H9 (cell line): ENCODE data around the gene PNRC2. TPM values are rescaled to one million over a fixed set of nuclear protein-coding genes. Genes with fewer than 3 reads are reported as not detected.

Experiments
- DNase-seq: peaks from one replicate; pipeline ENCODE4 v3.0.0-alpha.2; 2017
- H2AFZ ChIP-seq: one replicate; pipeline ENCODE4 v1.6.1; 2013; ENCODE audit warnings: mild to moderate bottlenecking, low read length, control low read depth, moderate library complexity
- H2AK5ac ChIP-seq: 2 replicates; pipeline ENCODE4 v1.6.1; 2013; ENCODE audit warnings: low read length, control low read depth, mixed read lengths; ENCODE audit not compliant: insufficient read length
- H2BK120ac ChIP-seq: one replicate; pipeline ENCODE4 v1.6.1; 2013; ENCODE audit warnings: low read depth, mild to moderate bottlenecking, low read length, control low read depth, inconsistent platforms; ENCODE audit not compliant: poor library complexity, severe bottlenecking
- H2BK12ac ChIP-seq: 2 replicates; pipeline ENCODE4 v1.6.1; 2013; ENCODE audit warnings: low read length, control low read depth, mixed read lengths, low read depth; ENCODE audit not compliant: insufficient read length
- H2BK15ac ChIP-seq: 2 replicates; pipeline ENCODE4 v1.6.1; 2013; ENCODE audit warnings: low read depth, low read length, control low read depth
- H2BK20ac ChIP-seq: one replicate; pipeline ENCODE4 v1.6.1; 2013; ENCODE audit warnings: low read depth, mild to moderate bottlenecking, low read length, control low read depth, inconsistent platforms; ENCODE audit not compliant: poor library complexity, severe bottlenecking
- H2BK5ac ChIP-seq: 2 replicates; pipeline ENCODE4 v1.6.1; 2013; ENCODE audit warnings: low read length, control low read depth, mixed read lengths; ENCODE audit not compliant: insufficient read length
- H3K14ac ChIP-seq: 2 replicates; pipeline ENCODE4 v1.6.1; 2013; ENCODE audit warnings: low read length, control low read depth; ENCODE audit not compliant: insufficient read depth
- H3K18ac ChIP-seq: 2 replicates; pipeline ENCODE4 v1.6.1; 2013; ENCODE audit warnings: low read depth, mild to moderate bottlenecking, mixed read lengths, low read length, control low read depth; ENCODE audit not compliant: insufficient read length
- H3K23ac ChIP-seq: 2 replicates; pipeline ENCODE4 v1.6.1; 2013; ENCODE audit warnings: low read length, control low read depth, mixed read lengths, low read depth; ENCODE audit not compliant: insufficient read length
- H3K23me2 ChIP-seq: 2 replicates; pipeline ENCODE4 v1.6.1; 2013; ENCODE audit warnings: low read depth, mild to moderate bottlenecking, mixed read lengths, low read length, control low read depth; ENCODE audit not compliant: insufficient read length, poor library complexity, severe bottlenecking
- H3K27ac ChIP-seq: 2 replicates; pipeline ENCODE4 v1.5.1; 2013; ENCODE audit warnings: low read length, control low read depth, mixed read lengths, low read depth; ENCODE audit not compliant: insufficient read length
- H3K27me3 ChIP-seq: 2 replicates; pipeline ENCODE4 v1.6.1; 2013; ENCODE audit warnings: low read length, control low read depth, inconsistent platforms; ENCODE audit not compliant: insufficient read depth
- H3K4ac ChIP-seq: 2 replicates; pipeline ENCODE4 v1.6.1; 2013; ENCODE audit warnings: low read depth, mild to moderate bottlenecking, control low read depth, inconsistent platforms, low read length, moderate library complexity
- H3K4me1 ChIP-seq: 2 replicates; pipeline ENCODE4 v1.6.1; 2013; ENCODE audit warnings: low read length, control low read depth, inconsistent platforms; ENCODE audit not compliant: insufficient read depth
- H3K4me2 ChIP-seq: 2 replicates; pipeline ENCODE4 v1.6.1; 2013; ENCODE audit warnings: low read length, control low read depth, mixed read lengths; ENCODE audit not compliant: insufficient read length, insufficient read depth
- H3K56ac ChIP-seq: 2 replicates; pipeline ENCODE4 v1.6.1; 2013; ENCODE audit warnings: low read depth, mild to moderate bottlenecking, mixed read lengths, low read length, control low read depth; ENCODE audit not compliant: insufficient read length
- H3K79me1 ChIP-seq: 2 replicates; pipeline ENCODE4 v1.6.1; 2013; ENCODE audit warnings: low read depth, mild to moderate bottlenecking, moderate library complexity, low read length, control low read depth, inconsistent platforms; ENCODE audit not compliant: insufficient read depth, poor library complexity, severe bottlenecking
- H3K79me2 ChIP-seq: 2 replicates; pipeline ENCODE4 v1.6.1; 2013; ENCODE audit warnings: low read length, control low read depth, inconsistent platforms; ENCODE audit not compliant: insufficient read depth
- H3K9ac ChIP-seq: 2 replicates; pipeline ENCODE4 v1.6.1; 2013; ENCODE audit warnings: low read length, control low read depth, mixed read lengths; ENCODE audit not compliant: insufficient read length; ENCODE audit errors: extremely low read depth
- H3K9me3 ChIP-seq: one replicate; pipeline ENCODE4 v1.6.1; 2013; ENCODE audit warnings: low read depth, low read length, inconsistent platforms; ENCODE audit not compliant: control insufficient read depth
- H3T11ph ChIP-seq: one replicate; pipeline ENCODE4 v1.6.1; 2013; ENCODE audit warnings: mild to moderate bottlenecking, low read length, control low read depth, inconsistent platforms
- H4K20me1 ChIP-seq: one replicate; pipeline ENCODE4 v1.6.1; 2013; ENCODE audit not compliant: control insufficient read depth, insufficient read length, insufficient read depth
- H4K5ac ChIP-seq: 2 replicates; pipeline ENCODE4 v1.6.1; 2013; ENCODE audit warnings: low read depth, mild to moderate bottlenecking, mixed read lengths, low read length, control low read depth; ENCODE audit not compliant: insufficient read length
- H4K8ac ChIP-seq: replicated peaks from 2 replicates; pipeline ENCODE4 v1.6.1; 2013; ENCODE audit warnings: low read length, control low read depth, mixed read lengths, low read depth; ENCODE audit not compliant: insufficient read length
- H4K91ac ChIP-seq: 2 replicates; pipeline ENCODE4 v1.6.1; 2013; ENCODE audit warnings: low read depth, mild to moderate bottlenecking, moderate library complexity, mixed read lengths, low read length, control low read depth; ENCODE audit not compliant: insufficient read length
- H3K27ac Mint-ChIP-seq, 3 experiments: 2 replicates in 2 of 3; 3 replicates in 1 of 3; pipeline ENCODE4 v1.8.0; 2020 to 2021; ENCODE audit warnings: mixed read lengths in 3 of 3, mild to moderate bottlenecking in 1 of 3, moderate library complexity in 1 of 3
- H3K27me3 Mint-ChIP-seq: 2 replicates; pipeline ENCODE4 v1.8.0; 2021; ENCODE audit warnings: low read depth, mild to moderate bottlenecking, moderate library complexity, mixed read lengths
- H3K36me3 Mint-ChIP-seq, 3 experiments: 2 replicates in 2 of 3; 3 replicates in 1 of 3; pipeline ENCODE4 v1.8.0; 2020 to 2021; ENCODE audit warnings: low read depth in 3 of 3, mixed read lengths in 3 of 3; ENCODE audit not compliant: insufficient read depth in 1 of 3
- H3K4me1 Mint-ChIP-seq, 2 experiments: 2 replicates each; pipeline ENCODE4 v1.8.0; 2020; ENCODE audit warnings: mixed read lengths in 2 of 2
- H3K4me3 Mint-ChIP-seq, 2 experiments: 2 replicates in 1 of 2; 3 replicates in 1 of 2; pipeline ENCODE4 v1.8.0; 2020 to 2021; ENCODE audit warnings: mild to moderate bottlenecking in 2 of 2, mixed read lengths in 2 of 2, moderate library complexity in 1 of 2
- H3K9me3 Mint-ChIP-seq, 2 experiments: 2 replicates in 1 of 2; 3 replicates in 1 of 2; pipeline ENCODE4 v1.8.0; 2020; ENCODE audit warnings: mild to moderate bottlenecking in 2 of 2, mixed read lengths in 2 of 2, moderate library complexity in 1 of 2
- CTCF ChIP-seq: fragments of 200-600 bp; sonication (generic); conservative IDR thresholded peaks from 3 replicates; pipeline ENCODE4 v1.8.0; 2021; ENCODE audit warnings: antibody characterized with exemption, mild to moderate bottlenecking
- WGBS: extraction: QIAGEN DNeasy Blood & Tissue Kit; methylation state at CpG from one replicate; pipeline ENCODE4 v1.1.7; 2013; ENCODE audit warnings: missing lambda C conversion rate, low lambda C conversion rate, mixed read lengths; ENCODE audit not compliant: insufficient read length; ENCODE audit errors: extremely low coverage; 5-methylcytosine and 5-hydroxymethylcytosine counted together
- total RNA-seq: library from RNA; stranded (reverse); gene quantifications from 2 replicates; pipeline ENCODE4 v1.2.1, GENCODE V29; 2021

PNRC2 gene
- total RNA-seq, 1 experiment from 2014 or later: 87.6 TPM

- Histone ChIP-seq H3K27me3 (no peaks in the 10 kb centered on the region), H3K18ac (no peak overlapping the region), H2BK20ac (no peak overlapping the region), H3K56ac (no peak overlapping the region), H4K91ac (no peak overlapping the region), H2BK15ac (no peak overlapping the region), H3K23ac (no peak overlapping the region), H3K23me2 (no peaks in the 10 kb centered on the region), H4K8ac (no peak overlapping the region), H3K79me1 (no peaks in the 10 kb centered on the region), H3K79me2 (peaks cover 54% of the 10 kb centered on the region), H2AFZ (no peak overlapping the region), H4K5ac (no peak overlapping the region), H2BK5ac (no peak overlapping the region), H3K14ac (no peak overlapping the region), H3K27ac (no peak overlapping the region), H3K4me2 (peak overlapping the region; percentile 65), H3K4me1 (peaks cover 2% of the 10 kb centered on the region; the same call in 1 of the 2 replicates), H3T11ph (no peak overlapping the region), H2BK12ac (no peak overlapping the region), H4K20me1 (no peaks in the 10 kb centered on the region), H2BK120ac (no peak overlapping the region), H2AK5ac (no peak overlapping the region), H3K4ac (no peak overlapping the region), H3K9ac (peak overlapping the region; percentile 98), H3K9me3 (no peaks in the 10 kb centered on the region)
- Mint-ChIP-seq H3K27ac (peak overlapping the region in 2 of 3 experiments; percentile 13 to 86; a peak in 2 of 7 replicates), H3K4me3 (peak overlapping the region; percentile 92 to 94), H3K27me3 (peaks cover 1% of the 10 kb centered on the region; the same call in 1 of the 2 replicates), H3K9me3 (peaks cover 0 to 3% of the 10 kb centered on the region in 2 experiments; a peak in 1 of 5 replicates), H3K36me3 (peaks cover 29 to 56% (median 54%) of the 10 kb centered on the region in 3 experiments), H3K4me1 (peaks cover 40 to 59% of the 10 kb centered on the region in 2 experiments)
- no peak for TF ChIP-seq CTCF
- no peak for DNase-seq
- no CpG with 5 or more reads among the region's 4 CpGs for WGBS
Observed at GRCh38 chr1:23978805-23979204, 19.2 kb downstream of the PNRC2 start.
